ENCODE measurements around the gene EP400. TPM values are rescaled to one million over a fixed set of nuclear protein-coding genes. Genes with fewer than 3 reads are reported as not detected.

Gene EP400
- total RNA-seq, 1 donor from 2014 or later: 55.2 TPM

GRCh38 chr12:132065609-132066344 is 116.0 kb downstream of the EP400 start:
- Mint-ChIP-seq H3K4me3 (no peak overlapping the region), H3K36me3 (no peaks in the 10 kb centered on the region), H3K4me1 (ENCODE audit: unreplicated experiment) (no peaks in the 10 kb centered on the region), H3K27me3 (no peaks in the 10 kb centered on the region), H3K9me3 (no peaks in the 10 kb centered on the region), H3K27ac (no peak overlapping the region)
- no peak for DNase-seq (ENCODE audit: extremely low spot score, unreplicated experiment)
- TF ChIP-seq, protein P1, sequence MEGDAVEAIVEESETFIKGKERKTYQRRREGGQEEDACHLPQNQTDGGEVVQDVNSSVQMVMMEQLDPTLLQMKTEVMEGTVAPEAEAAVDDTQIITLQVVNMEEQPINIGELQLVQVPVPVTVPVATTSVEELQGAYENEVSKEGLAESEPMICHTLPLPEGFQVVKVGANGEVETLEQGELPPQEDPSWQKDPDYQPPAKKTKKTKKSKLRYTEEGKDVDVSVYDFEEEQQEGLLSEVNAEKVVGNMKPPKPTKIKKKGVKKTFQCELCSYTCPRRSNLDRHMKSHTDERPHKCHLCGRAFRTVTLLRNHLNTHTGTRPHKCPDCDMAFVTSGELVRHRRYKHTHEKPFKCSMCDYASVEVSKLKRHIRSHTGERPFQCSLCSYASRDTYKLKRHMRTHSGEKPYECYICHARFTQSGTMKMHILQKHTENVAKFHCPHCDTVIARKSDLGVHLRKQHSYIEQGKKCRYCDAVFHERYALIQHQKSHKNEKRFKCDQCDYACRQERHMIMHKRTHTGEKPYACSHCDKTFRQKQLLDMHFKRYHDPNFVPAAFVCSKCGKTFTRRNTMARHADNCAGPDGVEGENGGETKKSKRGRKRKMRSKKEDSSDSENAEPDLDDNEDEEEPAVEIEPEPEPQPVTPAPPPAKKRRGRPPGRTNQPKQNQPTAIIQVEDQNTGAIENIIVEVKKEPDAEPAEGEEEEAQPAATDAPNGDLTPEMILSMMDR (conservative IDR thresholded peaks at IDR 0.05): no peak

DNA sequence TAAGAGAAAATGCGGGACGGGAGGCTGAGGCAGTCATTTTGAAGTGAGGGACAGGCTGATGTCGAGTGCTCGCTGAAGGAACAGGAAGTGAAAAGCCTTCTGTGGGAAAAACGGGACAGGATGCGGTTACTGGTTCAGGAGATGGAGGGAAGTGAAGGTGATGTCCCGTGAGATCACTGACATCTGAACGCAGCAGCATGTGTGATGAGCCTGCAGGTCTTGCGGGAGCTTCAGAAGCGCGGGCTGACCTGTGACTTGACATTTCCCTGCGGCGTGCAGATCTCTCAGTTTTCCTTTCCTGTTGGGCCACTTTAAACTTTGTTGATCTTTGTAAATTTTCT is 116.6 kb downstream of the EP400 start:
- Mint-ChIP-seq H3K4me1 (ENCODE audit: unreplicated experiment) (no peaks in the 10 kb centered on the region), H3K27me3 (no peaks in the 10 kb centered on the region), H3K4me3 (no peak overlapping the region), H3K27ac (no peak overlapping the region), H3K9me3 (no peaks in the 10 kb centered on the region), H3K36me3 (no peaks in the 10 kb centered on the region)
- DNase-seq (ENCODE audit: extremely low spot score, unreplicated experiment): no peak
- TF ChIP-seq, protein P1 (conservative IDR thresholded peaks at IDR 0.05): no peak

- Mint-ChIP-seq H3K9me3 (no peaks in the 10 kb centered on the region), H3K27me3 (no peaks in the 10 kb centered on the region), H3K4me3 (no peak overlapping the region), H3K36me3 (no peaks in the 10 kb centered on the region), H3K4me1 (ENCODE audit: unreplicated experiment) (no peaks in the 10 kb centered on the region), H3K27ac (no peak overlapping the region)
- TF ChIP-seq, protein P1 (conservative IDR thresholded peaks at IDR 0.05): no peak
- no peak for DNase-seq (ENCODE audit: extremely low spot score, unreplicated experiment)
Measured at GRCh38 chr12:132066749-132067148, 117.0 kb downstream of the EP400 start.

- no peaks in the 10 kb centered on the region for H3K27me3 Mint-ChIP-seq
- no peak for DNase-seq (ENCODE audit: extremely low spot score, unreplicated experiment)
- no peaks in the 10 kb centered on the region for H3K9me3 Mint-ChIP-seq
- H3K27ac Mint-ChIP-seq: no peak overlapping the region
- TF ChIP-seq, protein P1 (conservative IDR thresholded peaks at IDR 0.05): no peak
- H3K4me3 Mint-ChIP-seq: no peak overlapping the region
- no peaks in the 10 kb centered on the region for H3K36me3 Mint-ChIP-seq
- H3K4me1 Mint-ChIP-seq (ENCODE audit: unreplicated experiment): no peaks in the 10 kb centered on the region
Measured at GRCh38 chr12:132067182-132067581, 117.4 kb downstream of the EP400 start.

DNA sequence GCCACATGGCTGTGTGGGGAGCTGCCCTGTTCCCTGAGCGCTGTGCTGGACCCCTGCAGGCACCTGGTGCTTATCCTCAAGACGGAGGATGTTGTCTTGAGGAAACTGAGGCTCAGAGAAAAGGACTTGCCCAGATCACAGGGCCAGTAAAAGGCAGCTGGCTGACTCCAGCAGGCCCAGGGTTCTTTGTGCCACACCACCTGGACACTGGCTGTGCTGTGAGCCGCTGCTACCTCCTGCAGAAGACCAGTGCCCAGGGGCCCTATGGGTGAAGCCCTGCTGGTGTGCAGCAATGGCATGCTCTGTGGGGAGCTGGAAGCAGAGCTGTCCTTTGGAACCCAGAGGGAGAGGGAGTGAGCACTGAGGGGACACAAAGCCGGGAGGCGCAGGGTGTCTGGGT is 118.5 kb downstream of the EP400 start:
- Mint-ChIP-seq H3K4me3 (no peak overlapping the region), H3K27ac (no peak overlapping the region), H3K36me3 (no peaks in the 10 kb centered on the region), H3K4me1 (ENCODE audit: unreplicated experiment) (no peaks in the 10 kb centered on the region), H3K9me3 (no peaks in the 10 kb centered on the region), H3K27me3 (no peaks in the 10 kb centered on the region)
- DNase-seq (ENCODE audit: extremely low spot score, unreplicated experiment): no peak
- TF ChIP-seq, protein P1 (conservative IDR thresholded peaks at IDR 0.05): no peak

All from type B pancreatic cell (in vitro differentiated cells).